Activated naive CD8-positive, alpha-beta T cell treated with anti-CD3 and anti-CD28 coated beads, Interleukin-2, amount 50 U/mL, for 24 hours (primary cell): ENCODE measurements around the gene ZSWIM9.

Experiments used
- ATAC-seq: fragments of 150-1000 bp; cut with Tn5 transposase; one replicate; pipeline ENCODE4 v1.10.0; 2021
- DNase-seq: peaks from one replicate; pipeline ENCODE4 v3.0.0; 2021
- H3K27ac Mint-ChIP-seq: one replicate; pipeline ENCODE4 v1.8.0; 2021; ENCODE audit warnings: mild to moderate bottlenecking, mixed read lengths
- H3K27me3 Mint-ChIP-seq: one replicate; pipeline ENCODE4 v1.8.0; 2021; ENCODE audit warnings: mixed read lengths
- H3K36me3 Mint-ChIP-seq: one replicate; pipeline ENCODE4 v1.8.0; 2021; ENCODE audit warnings: low read depth, mixed read lengths
- H3K4me1 Mint-ChIP-seq: one replicate; pipeline ENCODE4 v1.8.0; 2021; ENCODE audit warnings: mixed read lengths
- H3K4me3 Mint-ChIP-seq: one replicate; pipeline ENCODE4 v1.8.0; 2021; ENCODE audit warnings: mild to moderate bottlenecking, moderate library complexity, mixed read lengths
- H3K9me3 Mint-ChIP-seq: one replicate; pipeline ENCODE4 v1.8.0; 2021; ENCODE audit warnings: mixed read lengths

Gene ZSWIM9

GRCh38 chr19:48152551-48152950 lies 17.9 kb upstream of the ZSWIM9 start:
- Mint-ChIP-seq H3K4me1 (no peaks in the 10 kb centered on the region), H3K9me3 (no peaks in the 10 kb centered on the region), H3K27me3 (no peaks in the 10 kb centered on the region), H3K27ac (no peak overlapping the region), H3K4me3 (no peak overlapping the region), H3K36me3 (peaks cover 34% of the 10 kb centered on the region)
- DNase-seq (peak; percentile 67), ATAC-seq (no peak)

- Mint-ChIP-seq H3K36me3 (peaks cover 40% of the 10 kb centered on the region), H3K9me3 (no peaks in the 10 kb centered on the region)
- DNase-seq = no peak
Observed at GRCh38 chr19:48154003-48154402, 16.5 kb upstream of the ZSWIM9 start.

GRCh38 chr19:48158210-48158790 lies 12.2 kb upstream of the ZSWIM9 start:
- no peak for ATAC-seq
- H3K4me1 Mint-ChIP-seq = no peaks in the 10 kb centered on the region
- DNase-seq = no peak
- no peaks in the 10 kb centered on the region for H3K27me3 Mint-ChIP-seq
- no peak overlapping the region for H3K27ac Mint-ChIP-seq
- no peak overlapping the region for H3K4me3 Mint-ChIP-seq
- H3K36me3 Mint-ChIP-seq = peaks cover 38% of the 10 kb centered on the region
- H3K9me3 Mint-ChIP-seq = no peaks in the 10 kb centered on the region

More at GRCh38 chr19:48154003-48154402, 16.5 kb upstream of the ZSWIM9 start:
- no peak for ATAC-seq
- Mint-ChIP-seq H3K27me3 (no peaks in the 10 kb centered on the region), H3K4me3 (no peak overlapping the region), H3K27ac (peak overlapping the region; percentile 17), H3K4me1 (no peaks in the 10 kb centered on the region)

- H3K4me1 Mint-ChIP-seq = peaks cover 26% of the 10 kb centered on the region
- peaks cover 30% of the 10 kb centered on the region for H3K36me3 Mint-ChIP-seq
- DNase-seq (no peak), ATAC-seq (no peak)
- H3K27me3 Mint-ChIP-seq = no peaks in the 10 kb centered on the region
- no peaks in the 10 kb centered on the region for H3K9me3 Mint-ChIP-seq
- no peak overlapping the region for H3K4me3 Mint-ChIP-seq
- peak overlapping the region; percentile 43 for H3K27ac Mint-ChIP-seq
Observed at GRCh38 chr19:48168689-48169088, 1.8 kb upstream of the ZSWIM9 start.

GRCh38 chr19:48169578-48169938 lies 922 bp upstream of the ZSWIM9 start:
- peak; percentile 91 for DNase-seq
- H3K9me3 Mint-ChIP-seq = no peaks in the 10 kb centered on the region
- peaks cover 28% of the 10 kb centered on the region for H3K36me3 Mint-ChIP-seq
- H3K27me3 Mint-ChIP-seq = no peaks in the 10 kb centered on the region
- H3K27ac Mint-ChIP-seq = peak overlapping the region; percentile 97
- peak; percentile 6 for ATAC-seq
- H3K4me1 Mint-ChIP-seq = peaks cover 26% of the 10 kb centered on the region
- peak overlapping the region; percentile 88 for H3K4me3 Mint-ChIP-seq

DNA sequence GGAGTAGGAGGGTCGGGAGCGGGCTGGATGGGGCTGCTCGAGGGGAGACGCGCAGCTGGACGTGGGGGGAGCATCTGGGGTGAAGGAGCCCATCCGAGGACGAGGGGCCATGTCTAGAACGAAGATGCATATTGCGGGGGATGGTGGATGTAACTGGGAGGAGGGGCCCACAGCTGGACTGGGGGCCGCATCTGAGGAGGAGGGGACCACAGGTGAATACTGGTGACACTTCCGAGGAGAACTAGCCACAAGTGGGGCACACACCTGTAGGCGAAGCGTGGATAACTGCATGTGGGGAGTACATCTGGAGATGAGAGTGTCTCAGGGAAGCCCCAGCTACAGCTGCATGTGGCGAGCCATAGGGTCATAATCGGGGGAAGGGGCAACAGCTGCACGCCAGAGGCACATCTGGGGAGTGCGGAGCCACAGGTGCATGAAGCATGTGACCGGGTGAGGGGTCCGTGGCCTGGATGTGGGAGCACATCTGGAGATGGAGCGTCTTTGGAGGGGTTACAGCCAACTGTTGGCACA lies 402 bp downstream of the ZSWIM9 start:
- Mint-ChIP-seq H3K9me3 (no peaks in the 10 kb centered on the region), H3K4me3 (peak overlapping the region; percentile 88), H3K36me3 (peaks cover 27% of the 10 kb centered on the region), H3K27ac (peak overlapping the region; percentile 97), H3K27me3 (no peaks in the 10 kb centered on the region), H3K4me1 (peaks cover 24% of the 10 kb centered on the region)
- peak; percentile 4 for ATAC-seq
- no peak for DNase-seq

GRCh38 chr19:48171710-48172109 lies 1.2 kb downstream of the ZSWIM9 start:
- Mint-ChIP-seq H3K4me3 (peak overlapping the region; percentile 88), H3K9me3 (no peaks in the 10 kb centered on the region), H3K4me1 (peaks cover 24% of the 10 kb centered on the region), H3K27ac (no peak overlapping the region), H3K36me3 (peaks cover 27% of the 10 kb centered on the region), H3K27me3 (no peaks in the 10 kb centered on the region)
- DNase-seq (no peak), ATAC-seq (no peak)

- no peak overlapping the region for H3K4me3 Mint-ChIP-seq
- no peak overlapping the region for H3K27ac Mint-ChIP-seq
- H3K9me3 Mint-ChIP-seq = no peaks in the 10 kb centered on the region
- H3K27me3 Mint-ChIP-seq = no peaks in the 10 kb centered on the region
- peaks cover 16% of the 10 kb centered on the region for H3K4me1 Mint-ChIP-seq
- H3K36me3 Mint-ChIP-seq = peaks cover 33% of the 10 kb centered on the region
- DNase-seq (no peak), ATAC-seq (no peak)
Observed at GRCh38 chr19:48174445-48175030, 4.1 kb downstream of the ZSWIM9 start.

GRCh38 chr19:48175578-48175977 lies 5.1 kb downstream of the ZSWIM9 start:
- peaks cover 37% of the 10 kb centered on the region for H3K36me3 Mint-ChIP-seq
- no peaks in the 10 kb centered on the region for H3K9me3 Mint-ChIP-seq
- no peak for DNase-seq
- H3K4me1 Mint-ChIP-seq = peaks cover 16% of the 10 kb centered on the region
- H3K27me3 Mint-ChIP-seq = no peaks in the 10 kb centered on the region
- H3K4me3 Mint-ChIP-seq = no peak overlapping the region
- no peak overlapping the region for H3K27ac Mint-ChIP-seq
- ATAC-seq = no peak

DNA sequence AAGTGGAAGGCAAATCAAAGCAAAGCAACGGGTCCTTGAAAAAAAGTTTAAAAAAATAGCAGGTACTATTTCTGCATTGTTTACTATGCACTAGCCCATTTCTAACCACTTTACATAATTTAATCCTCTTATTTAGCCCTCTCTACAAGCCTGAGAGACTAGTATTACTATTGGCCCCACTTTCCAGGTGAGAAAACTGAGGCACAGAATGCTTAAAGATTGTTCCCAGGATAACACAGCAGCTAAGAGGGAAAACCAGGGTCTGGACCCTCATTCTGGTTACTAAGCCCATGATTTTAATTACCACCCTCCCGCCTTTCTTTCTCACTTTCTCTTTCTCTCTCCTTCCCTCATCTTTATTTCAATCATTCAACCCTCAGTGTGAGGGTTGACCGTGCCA lies 5.7 kb downstream of the ZSWIM9 start:
- Mint-ChIP-seq H3K4me3 (no peak overlapping the region), H3K27ac (no peak overlapping the region), H3K4me1 (peaks cover 11% of the 10 kb centered on the region), H3K36me3 (peaks cover 35% of the 10 kb centered on the region), H3K9me3 (peaks cover 2% of the 10 kb centered on the region), H3K27me3 (no peaks in the 10 kb centered on the region)
- ATAC-seq = no peak
- no peak for DNase-seq

- H3K27me3 Mint-ChIP-seq = no peaks in the 10 kb centered on the region
- no peak for ATAC-seq
- H3K36me3 Mint-ChIP-seq = peaks cover 26% of the 10 kb centered on the region
- H3K4me1 Mint-ChIP-seq = no peaks in the 10 kb centered on the region
- peaks cover 8% of the 10 kb centered on the region for H3K9me3 Mint-ChIP-seq
- no peak overlapping the region for H3K4me3 Mint-ChIP-seq
- H3K27ac Mint-ChIP-seq = no peak overlapping the region
- no peak for DNase-seq
Observed at GRCh38 chr19:48181505-48181904, 11.0 kb downstream of the ZSWIM9 start.

- peaks cover 8% of the 10 kb centered on the region for H3K9me3 Mint-ChIP-seq
- H3K36me3 Mint-ChIP-seq = peaks cover 22% of the 10 kb centered on the region
- no peak overlapping the region for H3K27ac Mint-ChIP-seq
Observed at GRCh38 chr19:48182434-48182833, 12.0 kb downstream of the ZSWIM9 start.

GRCh38 chr19:48183356-48183755 lies 12.9 kb downstream of the ZSWIM9 start:
- Mint-ChIP-seq H3K27me3 (no peaks in the 10 kb centered on the region), H3K36me3 (peaks cover 26% of the 10 kb centered on the region), H3K4me3 (no peak overlapping the region), H3K9me3 (peaks cover 8% of the 10 kb centered on the region), H3K4me1 (no peaks in the 10 kb centered on the region), H3K27ac (no peak overlapping the region)
- DNase-seq (no peak), ATAC-seq (no peak)

More at GRCh38 chr19:48182434-48182833, 12.0 kb downstream of the ZSWIM9 start:
- H3K4me1 Mint-ChIP-seq = no peaks in the 10 kb centered on the region
- ATAC-seq = no peak
- no peak overlapping the region for H3K4me3 Mint-ChIP-seq
- no peak for DNase-seq
- H3K27me3 Mint-ChIP-seq = no peaks in the 10 kb centered on the region

DNA sequence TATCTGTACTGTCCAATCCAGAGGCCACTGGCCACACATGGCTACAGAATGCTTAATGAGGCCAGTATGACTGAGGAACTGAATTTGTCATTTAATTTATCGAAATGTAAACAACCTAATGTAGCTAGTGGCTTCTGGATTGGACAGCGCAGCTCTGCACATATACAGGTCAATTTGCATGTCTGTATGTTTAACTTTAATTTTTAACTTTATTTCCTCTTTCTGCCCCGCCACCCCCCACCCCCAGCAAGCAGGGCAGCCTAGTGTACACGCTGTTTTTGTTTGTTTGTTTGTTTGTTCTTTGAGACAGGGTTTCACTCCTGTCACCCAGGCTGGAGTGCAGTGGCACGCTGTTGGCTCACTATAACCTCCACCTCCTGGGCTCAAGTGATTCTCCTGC lies 15.5 kb downstream of the ZSWIM9 start:
- H3K27ac Mint-ChIP-seq = no peak overlapping the region
- ATAC-seq = no peak
- H3K4me1 Mint-ChIP-seq = peaks cover 6% of the 10 kb centered on the region
- H3K27me3 Mint-ChIP-seq = no peaks in the 10 kb centered on the region
- peaks cover 7% of the 10 kb centered on the region for H3K9me3 Mint-ChIP-seq
- no peak overlapping the region for H3K4me3 Mint-ChIP-seq
- H3K36me3 Mint-ChIP-seq = peaks cover 33% of the 10 kb centered on the region
- DNase-seq = no peak

DNA sequence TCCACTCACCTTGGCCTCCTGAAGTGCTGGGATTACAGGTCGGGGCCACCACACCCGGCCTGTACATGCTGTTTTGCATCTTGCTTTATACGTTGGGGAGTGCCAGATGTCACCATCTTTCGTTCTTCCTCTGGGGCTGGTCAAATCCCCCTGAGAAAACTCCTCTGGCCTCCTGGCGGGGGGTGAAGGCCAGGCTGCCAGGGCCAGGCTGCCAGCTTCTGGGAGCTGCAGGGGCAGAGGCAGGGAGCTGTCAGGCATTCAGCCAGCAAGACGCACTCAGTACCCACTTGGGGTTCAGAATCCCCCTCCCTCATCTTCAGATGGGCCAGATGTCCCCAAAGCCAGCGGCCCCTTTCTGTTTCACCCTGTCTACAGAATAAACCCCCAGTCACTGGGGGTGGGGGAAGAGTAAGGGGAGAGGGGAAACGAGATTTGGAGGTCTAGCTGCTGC lies 16.1 kb downstream of the ZSWIM9 start:
- Mint-ChIP-seq H3K27ac (no peak overlapping the region), H3K9me3 (peaks cover 2% of the 10 kb centered on the region), H3K27me3 (no peaks in the 10 kb centered on the region), H3K4me1 (peaks cover 6% of the 10 kb centered on the region), H3K36me3 (peaks cover 28% of the 10 kb centered on the region), H3K4me3 (no peak overlapping the region)
- no peak for ATAC-seq
- no peak for DNase-seq
